Mammary epithelial cell (primary cell): ENCODE data around the gene GCNT4.

Experiments used
- CTCF ChIP-seq, 2 donors: IDR thresholded peaks in 1 of 2; conservative IDR thresholded peaks in 1 of 2; 2 replicates each; pipeline ENCODE4 v1.5.1; 2011 to 2012; ENCODE audit warnings: inconsistent platforms in 2 of 2, low read length in 2 of 2, mild to moderate bottlenecking in 2 of 2, control low read depth in 1 of 2, low read depth in 1 of 2; ENCODE audit not compliant: insufficient read depth in 1 of 2; ENCODE audit errors: extremely low read depth in 1 of 2
- EZH2 ChIP-seq: IDR thresholded peaks from 2 replicates; pipeline ENCODE4 v1.6.1; 2012; ENCODE audit warnings: low read length, inconsistent platforms, borderline replicate concordance

- TF ChIP-seq CTCF (conservative IDR thresholded peaks at IDR 0.05 in 1 of 2, IDR thresholded peaks at IDR 0.05 in 1 of 2; ENCODE audit: extremely low read depth in 1 of 2, insufficient read depth in 1 of 2, low read depth in 1 of 2, low read length in 2 of 2) (no peak), EZH2 (no peak)
These were observed 15.1 kb upstream of the GCNT4 start for GRCh38 chr5:75067434-75067833.
